ENCODE data around the gene HLA-DQA2. TPM values are rescaled to one million over a fixed set of nuclear protein-coding genes. Genes with fewer than 3 reads are reported as not detected.
"Not testable (repeated sequence)": the region's sequence is repeated elsewhere in the genome, so short reads cannot be mapped to it uniquely, and the experiment has no call there.

Gene HLA-DQA2
- total RNA-seq, 1 experiment from 2014 or later = not detected

DNA sequence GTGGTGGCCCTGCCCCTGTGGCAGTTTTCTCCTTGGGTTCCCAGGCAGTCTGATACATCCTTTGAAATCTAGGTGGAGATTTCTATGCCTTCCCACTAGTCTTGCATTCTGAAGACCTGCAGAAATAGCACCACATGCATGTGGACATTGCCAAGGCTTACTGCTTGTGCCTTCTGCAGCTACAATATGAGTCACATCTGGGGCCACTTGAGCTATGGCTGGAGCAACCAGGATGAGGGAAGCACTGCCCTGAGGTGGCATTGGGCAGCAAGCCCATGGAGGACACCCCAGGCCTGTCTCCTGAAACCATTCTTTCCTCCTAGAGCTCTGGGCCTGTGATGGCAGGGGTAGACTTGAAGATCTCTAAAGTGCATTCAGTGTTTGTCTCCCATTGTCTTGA lies 37.8 kb downstream of the HLA-DQA2 start:
- no peak for DNase-seq (ENCODE audit: low read depth)

DNA sequence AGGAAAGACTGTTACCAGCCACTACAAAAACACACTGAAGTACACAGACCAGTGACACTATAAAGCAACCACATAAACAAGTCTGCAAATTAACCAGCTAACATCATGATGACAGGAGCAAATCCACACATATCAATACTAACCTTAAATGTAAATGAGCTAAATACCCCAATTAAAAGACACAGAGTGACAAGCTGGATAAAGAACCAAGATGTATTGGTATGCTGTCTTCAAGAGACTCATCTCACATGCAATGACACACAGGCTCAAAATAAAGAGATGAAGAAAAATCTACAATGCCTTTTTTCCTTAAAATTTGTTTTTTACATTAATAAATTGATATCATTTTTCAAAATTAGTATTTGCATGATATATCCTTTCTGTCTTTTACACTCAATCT lies 41.7 kb downstream of the HLA-DQA2 start:
- DNase-seq (ENCODE audit: low read depth) = not testable (repeated sequence)

DNA sequence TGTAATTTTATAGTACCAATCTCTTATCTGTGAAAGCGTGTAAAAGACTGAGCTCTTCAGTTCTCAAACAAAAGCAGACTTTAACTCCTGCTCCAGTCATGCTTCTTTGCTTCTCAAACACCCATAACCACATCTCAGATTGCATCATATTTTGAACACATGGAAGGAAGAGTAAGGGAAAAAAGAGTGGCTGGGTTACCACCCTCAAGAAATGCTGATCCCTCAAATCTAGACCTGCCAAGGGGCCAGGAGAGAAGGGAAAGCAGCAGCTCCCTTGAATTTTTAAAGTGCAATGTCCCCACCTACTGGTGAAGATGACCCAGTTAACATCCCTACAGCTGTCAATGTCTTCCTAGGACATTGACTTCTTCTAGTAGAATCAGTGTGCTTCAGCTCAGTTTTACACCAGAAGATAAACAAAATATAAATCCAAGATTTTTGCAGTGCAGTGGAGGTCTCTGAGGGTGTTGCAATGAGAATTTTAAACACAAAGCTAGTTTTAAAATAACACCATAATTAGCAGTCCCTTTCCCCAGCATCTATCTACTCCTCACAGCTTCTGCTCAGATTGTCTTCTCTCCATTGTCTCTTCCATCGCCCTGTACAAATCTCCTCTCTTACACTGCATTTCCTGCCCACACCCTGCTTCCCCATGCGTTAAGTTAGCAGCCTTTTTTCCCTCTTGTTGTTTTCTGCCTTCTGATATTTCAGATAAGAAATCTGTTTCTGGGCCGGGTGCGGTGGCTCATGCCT lies 44.8 kb downstream of the HLA-DQA2 start:
- DNase-seq (ENCODE audit: low read depth) = peak; percentile 69

DNA sequence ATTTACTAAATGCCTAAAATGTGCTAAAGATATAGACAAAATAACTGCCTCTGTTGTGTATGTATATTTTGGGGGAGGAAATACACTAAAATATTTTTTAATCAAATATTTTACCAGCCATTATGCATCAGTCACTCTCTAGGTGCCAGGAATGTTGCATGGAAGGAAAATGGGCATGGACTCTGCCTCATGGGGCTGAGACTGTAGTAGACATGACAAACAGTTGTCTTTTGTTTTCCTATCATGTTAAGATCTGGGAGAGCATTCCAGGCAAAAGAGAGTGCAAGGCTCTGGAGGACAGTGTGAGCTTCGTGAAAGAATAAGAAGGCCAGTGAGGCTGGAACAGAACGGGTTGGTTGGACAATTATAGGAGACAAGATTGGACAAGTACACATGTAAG lies 49.1 kb downstream of the HLA-DQA2 start:
- no peak for DNase-seq (ENCODE audit: low read depth)

DNA sequence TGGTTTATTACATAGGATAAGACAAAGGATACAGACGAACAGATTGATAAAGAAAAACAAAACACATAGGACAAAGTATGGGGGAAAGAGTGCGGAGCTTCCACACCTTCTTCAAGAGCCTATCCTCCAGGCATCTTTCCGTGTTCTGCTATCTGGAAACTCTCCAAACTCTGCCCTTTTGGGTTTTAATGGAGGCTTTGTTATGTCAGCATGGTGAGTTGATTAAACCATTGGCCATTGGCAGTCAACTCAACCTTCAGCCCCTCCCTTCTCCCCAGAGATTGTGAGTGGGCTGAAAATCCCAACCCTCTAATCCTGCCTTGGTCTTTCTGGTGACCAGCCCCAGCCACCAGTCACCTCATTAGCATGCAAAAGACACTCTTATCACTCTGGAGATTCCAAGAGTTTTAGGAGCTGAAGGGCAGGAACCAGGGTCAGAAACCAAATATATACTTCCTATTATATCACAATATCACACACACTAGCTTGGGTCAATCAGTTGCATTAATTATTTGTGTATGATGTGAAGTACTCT lies 51.8 kb downstream of the HLA-DQA2 start:
- DNase-seq (ENCODE audit: low read depth) = no peak

DNA sequence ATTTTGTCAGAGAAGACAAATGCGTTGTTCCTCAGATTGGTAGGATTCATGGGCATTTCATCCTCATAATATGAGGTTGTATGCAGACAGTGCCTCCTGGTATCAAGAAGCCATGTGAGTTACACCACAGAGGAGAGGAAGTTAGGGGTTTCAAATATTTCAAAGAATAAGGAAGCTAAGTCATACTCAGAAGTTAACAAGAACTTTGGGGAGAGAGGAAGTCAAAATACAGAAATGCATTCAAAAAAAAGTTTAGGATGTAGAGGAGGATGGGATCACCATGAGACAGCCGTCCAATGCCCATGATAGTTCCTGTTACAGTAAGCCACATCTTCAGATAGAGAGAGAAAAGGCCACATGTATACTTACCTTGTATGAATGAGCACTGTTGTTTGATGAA lies 53.3 kb downstream of the HLA-DQA2 start:
- no peak for DNase-seq (ENCODE audit: low read depth)

Other genes starting within 250 kb of the HLA-DQA2 start
- gene HLA-DRB5, start 211.1 kb upstream of the HLA-DQA2 start, total RNA-seq (2014; rRNA removed; shearing (Covaris generic)) = not detected in 2 replicates
- 0.17 TPM in 1 of 2 replicates, not detected in the other for gene HLA-DRB1, start 151.5 kb upstream of the HLA-DQA2 start, total RNA-seq (2014; rRNA removed; shearing (Covaris generic))
- not detected in 2 replicates for gene HLA-DQA1, start 104.0 kb upstream of the HLA-DQA2 start, total RNA-seq (2014; rRNA removed; shearing (Covaris generic))
- gene HLA-DQB1, start 74.7 kb upstream of the HLA-DQA2 start, total RNA-seq (2014; rRNA removed; shearing (Covaris generic)) = not detected in 2 replicates
- gene HLA-DQB2, start 22.1 kb downstream of the HLA-DQA2 start, total RNA-seq (2014; rRNA removed; shearing (Covaris generic)) = not detected in 2 replicates
- 5.7 and 6.3 TPM in 2 replicates for gene HLA-DOB, start 75.6 kb downstream of the HLA-DQA2 start, total RNA-seq (2014; rRNA removed; shearing (Covaris generic))
- 45.6 and 67.8 TPM in 2 replicates for gene TAP2, start 97.3 kb downstream of the HLA-DQA2 start, total RNA-seq (2014; rRNA removed; shearing (Covaris generic))
- 350 and 427 TPM in 2 replicates for gene PSMB8, start 102.7 kb downstream of the HLA-DQA2 start, total RNA-seq (2014; rRNA removed; shearing (Covaris generic))
- gene TAP1, start 112.3 kb downstream of the HLA-DQA2 start, total RNA-seq (2014; rRNA removed; shearing (Covaris generic)) = 356 and 472 TPM in 2 replicates
- 339 and 412 TPM in 2 replicates for gene PSMB9, start 112.8 kb downstream of the HLA-DQA2 start, total RNA-seq (2014; rRNA removed; shearing (Covaris generic))
- 5.1 and 8.3 TPM in 2 replicates for gene HLA-DMB, start 199.6 kb downstream of the HLA-DQA2 start, total RNA-seq (2014; rRNA removed; shearing (Covaris generic))
- 11.4 and 12.3 TPM in 2 replicates for gene HLA-DMA, start 211.7 kb downstream of the HLA-DQA2 start, total RNA-seq (2014; rRNA removed; shearing (Covaris generic))
- gene BRD2, start 227.2 kb downstream of the HLA-DQA2 start, total RNA-seq (2014; rRNA removed; shearing (Covaris generic)) = 148 and 223 TPM in 2 replicates

Measured in M059J (cell line).